Loucy (cell line): ENCODE results near the gene UNC13C.

ENCODE experiments used
- H2AFZ ChIP-seq: fragments of 200-600 bp; sonication (generic); 2 replicates; pipeline ENCODE4 v1.6.0; 2016; ENCODE audit warnings: antibody characterized with exemption, mild to moderate bottlenecking, low read length, moderate library complexity
- H3F3A ChIP-seq: fragments of 200-600 bp; 2 replicates; pipeline ENCODE4 v1.6.0; 2016; ENCODE audit warnings: antibody characterized with exemption, low read depth, mild to moderate bottlenecking
- H3K27me3 ChIP-seq: fragments of 200-600 bp; sonication (generic); 2 replicates; pipeline ENCODE4 v1.6.1; 2014; ENCODE audit warnings: low read length, mild to moderate bottlenecking; ENCODE audit not compliant: insufficient read depth, poor library complexity, severe bottlenecking
- H3K36me3 ChIP-seq: fragments of 200-600 bp; sonication (generic); 2 replicates; pipeline ENCODE4 v1.6.1; 2016; ENCODE audit warnings: low read length; ENCODE audit not compliant: insufficient read depth
- H3K4me1 ChIP-seq: fragments of 200-600 bp; sonication (generic); 2 replicates; pipeline ENCODE4 v1.5.1; 2014; ENCODE audit warnings: low read length, mild to moderate bottlenecking; ENCODE audit not compliant: insufficient read depth, poor library complexity, severe bottlenecking
- H3K4me2 ChIP-seq: fragments of 200-600 bp; sonication (generic); 2 replicates; pipeline ENCODE4 v1.6.0; 2014; ENCODE audit warnings: antibody characterized with exemption, low read length, low read depth, mild to moderate bottlenecking; ENCODE audit not compliant: poor library complexity, severe bottlenecking
- H3K4me3 ChIP-seq: fragments of 200-600 bp; sonication (generic); 2 replicates; pipeline ENCODE4 v1.5.1; 2014; ENCODE audit warnings: low read length, mild to moderate bottlenecking, mixed read lengths; ENCODE audit not compliant: poor library complexity, severe bottlenecking
- H3K79me2 ChIP-seq: fragments of 200-600 bp; sonication (generic); 2 replicates; pipeline ENCODE4 v1.6.1; 2014; ENCODE audit warnings: low read length; ENCODE audit not compliant: insufficient read depth
- H3K9ac ChIP-seq: fragments of 200-600 bp; sonication (generic); 2 replicates; pipeline ENCODE4 v1.6.0; 2014; ENCODE audit warnings: mild to moderate bottlenecking, low read depth, low read length, moderate library complexity; ENCODE audit not compliant: poor library complexity, severe bottlenecking
- H3K9me2 ChIP-seq: fragments of 200-600 bp; sonication (generic); replicated peaks from 2 replicates; pipeline ENCODE4 v1.6.1; 2016; ENCODE audit warnings: low read depth, low read length, mixed read lengths
- H3K9me3 ChIP-seq: fragments of 200-600 bp; sonication (generic); 2 replicates; pipeline ENCODE4 v1.6.1; 2014; ENCODE audit warnings: mild to moderate bottlenecking, antibody characterized with exemption, low read length, low read depth; ENCODE audit not compliant: insufficient read depth
- H4K20me1 ChIP-seq: fragments of 200-600 bp; sonication (generic); 2 replicates; pipeline ENCODE4 v1.6.0; 2014; ENCODE audit warnings: antibody characterized with exemption, low read length, mild to moderate bottlenecking; ENCODE audit not compliant: insufficient read depth, poor library complexity, severe bottlenecking
- CTCF ChIP-seq: fragments of 200-600 bp; sonication (generic); conservative IDR thresholded peaks from 2 replicates; pipeline ENCODE4 v1.5.1; 2014; ENCODE audit warnings: mild to moderate bottlenecking, antibody characterized with exemption, low read length
- EZH2phosphoT487 ChIP-seq: fragments of 200-600 bp; IDR thresholded peaks from 2 replicates; pipeline ENCODE4 v1.6.1; 2018; ENCODE audit warnings: antibody characterized with exemption, mild to moderate bottlenecking, moderate library complexity, borderline replicate concordance

The UNC13C gene

GRCh38 chr15:54097019-54097418 lies 118.8 kb downstream of the UNC13C start:
- H4K20me1 ChIP-seq = no peaks in the 10 kb centered on the region
- H3K4me1 ChIP-seq = no peaks in the 10 kb centered on the region
- H3K4me3 ChIP-seq = no peak overlapping the region
- no peaks in the 10 kb centered on the region for H3F3A ChIP-seq
- H3K9ac ChIP-seq = no peak overlapping the region
- no peaks in the 10 kb centered on the region for H3K27me3 ChIP-seq
- no peaks in the 10 kb centered on the region for H3K9me3 ChIP-seq
- H3K79me2 ChIP-seq = no peaks in the 10 kb centered on the region
- no peaks in the 10 kb centered on the region for H3K36me3 ChIP-seq
- TF ChIP-seq EZH2phosphoT487 (no peak), CTCF (no peak)
- H3K9me2 ChIP-seq = no peaks in the 10 kb centered on the region
- no peak overlapping the region for H3K4me2 ChIP-seq
- H2AFZ ChIP-seq = no peak overlapping the region

DNA sequence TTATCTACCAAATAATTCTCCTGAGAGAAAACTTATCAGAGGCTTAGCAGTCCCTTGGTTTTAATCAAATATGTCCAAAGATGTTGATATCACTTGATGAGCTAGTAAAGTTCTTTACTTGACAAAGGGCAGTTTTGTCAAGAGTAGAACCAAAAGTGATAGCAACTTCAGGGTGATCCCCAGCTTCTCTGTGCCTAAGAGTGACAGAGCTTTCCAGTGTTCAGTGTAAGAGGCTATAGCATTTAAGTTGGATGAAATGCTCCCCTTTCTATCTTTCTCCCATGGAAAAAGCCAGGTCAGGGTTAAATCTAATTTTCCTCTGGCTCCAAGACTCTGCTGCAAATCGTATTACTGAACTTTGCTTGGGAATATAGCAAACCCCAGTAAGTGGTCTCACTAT lies 120.8 kb downstream of the UNC13C start:
- TF ChIP-seq CTCF = no peak
- no peak for TF ChIP-seq EZH2phosphoT487
- Histone ChIP-seq H3F3A (no peaks in the 10 kb centered on the region), H3K27me3 (no peaks in the 10 kb centered on the region), H3K79me2 (no peaks in the 10 kb centered on the region), H3K9me3 (no peaks in the 10 kb centered on the region), H3K4me1 (no peaks in the 10 kb centered on the region), H3K4me3 (no peak overlapping the region), H4K20me1 (no peaks in the 10 kb centered on the region), H3K9me2 (no peaks in the 10 kb centered on the region), H3K4me2 (no peak overlapping the region), H2AFZ (no peak overlapping the region), H3K9ac (no peak overlapping the region), H3K36me3 (no peaks in the 10 kb centered on the region)

DNA sequence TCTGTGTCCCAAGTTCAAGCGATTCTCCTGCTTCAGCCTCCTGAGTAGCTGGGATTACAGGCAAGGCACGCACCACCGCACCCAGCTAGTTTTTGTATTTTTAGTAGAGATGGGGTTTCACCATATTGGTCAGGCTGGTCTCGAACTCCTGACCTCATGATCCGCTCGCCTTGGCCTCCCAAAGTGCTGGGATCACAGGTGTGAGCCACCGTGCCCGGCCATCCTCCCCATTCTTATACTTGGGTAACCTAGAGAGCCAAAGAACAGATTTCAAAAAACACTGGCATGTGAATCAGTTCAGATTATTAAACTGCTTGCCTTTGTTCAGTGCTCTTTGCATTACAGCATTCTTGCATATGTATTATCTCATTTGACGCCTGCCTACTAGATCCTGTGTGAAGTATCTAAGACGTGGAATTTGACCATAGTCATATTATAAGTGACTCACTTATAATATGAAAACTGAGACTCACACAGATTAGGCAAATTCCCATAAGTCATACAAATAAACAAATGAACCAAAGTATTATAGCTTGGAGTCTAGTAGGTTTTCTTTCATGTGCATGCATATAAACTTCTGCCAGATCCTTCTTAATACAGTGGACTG lies 123.5 kb downstream of the UNC13C start:
- Histone ChIP-seq H3F3A (no peaks in the 10 kb centered on the region), H4K20me1 (no peaks in the 10 kb centered on the region), H2AFZ (no peak overlapping the region), H3K4me1 (no peaks in the 10 kb centered on the region), H3K4me3 (no peak overlapping the region), H3K4me2 (no peak overlapping the region), H3K9me2 (no peaks in the 10 kb centered on the region), H3K27me3 (no peaks in the 10 kb centered on the region), H3K9ac (no peak overlapping the region), H3K36me3 (no peaks in the 10 kb centered on the region), H3K9me3 (no peaks in the 10 kb centered on the region), H3K79me2 (no peaks in the 10 kb centered on the region)
- TF ChIP-seq CTCF (no peak), EZH2phosphoT487 (no peak)
